HG02970 (cell line): ENCODE measurements around the gene MFSD2B.
"Not testable (repeated sequence)": the region's sequence is repeated elsewhere in the genome, so short reads cannot be mapped to it uniquely, and the experiment has no call there.

Experiments
- ATAC-seq: cut with Tn5 transposase; IDR thresholded peaks from one replicate; pipeline ENCODE4 v1.9.1; 2021; ENCODE audit warnings: mild to moderate bottlenecking, moderate library complexity, moderate number of reproducible peaks; ENCODE audit not compliant: unreplicated experiment, low FRiP score

Gene MFSD2B

GRCh38 chr2:24009680-24010476 is at the start of gene MFSD2B:
Gene MFSD2B (plus strand): TSS chr2:24010085. CDS start chr2:24010097, 12 bp downstream.
- ATAC-seq = no peak

- ATAC-seq = no peak
Observed at GRCh38 chr2:23967846-23968245, 42.0 kb upstream of the MFSD2B start.

- ATAC-seq = no peak
Observed at GRCh38 chr2:23976883-23977282, 33.0 kb upstream of the MFSD2B start.

GRCh38 chr2:23988371-23988770 is 21.5 kb upstream of the MFSD2B start:
- ATAC-seq = no peak

- ATAC-seq = no peak
Observed at GRCh38 chr2:23992931-23993330, 17.0 kb upstream of the MFSD2B start.

- ATAC-seq = no peak
Observed at GRCh38 chr2:23993736-23994269, 16.1 kb upstream of the MFSD2B start.

- ATAC-seq = no peak
Observed at GRCh38 chr2:23994567-23994966, 15.3 kb upstream of the MFSD2B start.

- no peak for ATAC-seq
Observed at GRCh38 chr2:24007693-24008092, 2.2 kb upstream of the MFSD2B start.

- ATAC-seq = no peak
Observed at GRCh38 chr2:24008672-24009366, 1.1 kb upstream of the MFSD2B start.

- ATAC-seq = no peak
Observed at GRCh38 chr2:24009367-24009679, 562 bp upstream of the MFSD2B start.

GRCh38 chr2:24010477-24011249 is 778 bp downstream of the MFSD2B start:
- no peak for ATAC-seq

GRCh38 chr2:24011250-24012104 is 1.6 kb downstream of the MFSD2B start:
- ATAC-seq = no peak

- no peak for ATAC-seq
Observed at GRCh38 chr2:24012521-24013188, 2.8 kb downstream of the MFSD2B start.

GRCh38 chr2:24014902-24015301 is 5.0 kb downstream of the MFSD2B start:
- not testable (repeated sequence) for ATAC-seq

GRCh38 chr2:24015562-24016375 is 5.9 kb downstream of the MFSD2B start:
- no peak for ATAC-seq

- ATAC-seq = no peak
Observed at GRCh38 chr2:24016376-24016761, 6.5 kb downstream of the MFSD2B start.

GRCh38 chr2:24016853-24017703 is 7.2 kb downstream of the MFSD2B start:
- ATAC-seq = no peak

GRCh38 chr2:24017711-24018110 is 7.8 kb downstream of the MFSD2B start:
- no peak for ATAC-seq
